HepG2 (cell line): ENCODE data around the gene NDUFS4. TPM values are rescaled to one million over a fixed set of nuclear protein-coding genes. Genes with fewer than 3 reads are reported as not detected.

Source experiments
- ATAC-seq: fragments of 200-7000 bp; cut with Tn5 transposase; 3 replicates; pipeline ENCODE4 v1.9.1; 2020; ENCODE audit warnings: mild to moderate bottlenecking, moderate library complexity
- BruUV-seq: library from RNA; stranded (reverse); fragments of 400-500 nt; replicated peaks from 2 replicates; lab custom pipeline; 2021; lab: Mats Ljungman, UMichigan
- CTCF ChIA-PET: fragments of 300-600 bp; formaldehyde crosslinking; extraction: SDS; loops from one replicate; lab custom pipeline; 2021; ENCODE audit warnings: low total read pairs, inconsistent platforms, low intra/inter-chr PET ratio; lab: Yijun Ruan, JAX
- POLR2A ChIA-PET: fragments of 350-600 bp; sonication (Branson Sonifier 250); formaldehyde crosslinking; loops from one replicate; lab custom pipeline; 2020; ENCODE audit warnings: antibody characterized with exemption, inconsistent platforms; lab: Yijun Ruan, JAX
- DNase-seq: peaks from one replicate; pipeline ENCODE4 v3.0.0-alpha.2; 2015; ENCODE audit warnings: low spot score
- FAIRE-seq: peaks from 3 replicates; lab custom pipeline; 2011; peaks lifted over from hg19 to GRCh38; lab: Jason Lieb, UNC
- H2AFZ ChIP-seq: one replicate; pipeline ENCODE4 v1.6.1; 2011; ENCODE audit warnings: low read length, inconsistent platforms
- H3K27ac ChIP-seq: fragments of 300-600 bp; 3 replicates; pipeline ENCODE4 v1.8.0; 2011; ENCODE audit warnings: mixed run types, mild to moderate bottlenecking, mixed read lengths, low read length, inconsistent platforms; ENCODE audit not compliant: insufficient read depth; ENCODE audit errors: extremely low read length
- H3K27me3 ChIP-seq, 2 experiments: fragments of 200-600 bp in 1 of 2; 2 replicates in 1 of 2; 3 replicates in 1 of 2; pipeline versions ENCODE4 v1.6.0 to v1.8.0; 2011; ENCODE audit warnings: low read length in 2 of 2, mild to moderate bottlenecking in 2 of 2, moderate library complexity in 2 of 2, inconsistent platforms in 1 of 2; ENCODE audit not compliant: insufficient read depth in 2 of 2, control insufficient read depth in 1 of 2
- H3K36me3 ChIP-seq, 2 experiments: fragments of 200-600 bp in 1 of 2; replicated peaks in 1 of 2; 2 replicates in 1 of 2; 3 replicates in 1 of 2; pipeline versions ENCODE4 v1.5.1 to v1.8.0; 2011; ENCODE audit warnings: low read length in 2 of 2, inconsistent platforms in 1 of 2; ENCODE audit not compliant: insufficient read depth in 2 of 2, control insufficient read depth in 1 of 2
- H3K4me1 ChIP-seq: 2 replicates; pipeline ENCODE4 v1.5.1; 2012; ENCODE audit warnings: low read length, inconsistent platforms; ENCODE audit not compliant: insufficient read depth
- H3K4me2 ChIP-seq: 2 replicates; pipeline ENCODE4 v1.6.0; 2011; ENCODE audit warnings: low read depth, low read length, inconsistent platforms
- H3K4me3 ChIP-seq, 3 experiments: fragments of 200-600 bp in 1 of 3; sonication (generic), shearing (Covaris generic) in 1 of 3; replicated peaks in 1 of 3; 2 replicates each; pipeline ENCODE4 v1.5.1; 2011 to 2016; ENCODE audit warnings: low read length in 3 of 3, inconsistent platforms in 2 of 3, low read depth in 2 of 3, mild to moderate bottlenecking in 2 of 3, control low read depth in 1 of 3, mixed read lengths in 1 of 3; ENCODE audit not compliant: insufficient read depth in 1 of 3
- H3K79me2 ChIP-seq: one replicate; pipeline ENCODE4 v1.6.1; 2011; ENCODE audit warnings: low read length, inconsistent platforms; ENCODE audit not compliant: insufficient read depth
- H3K9ac ChIP-seq: 2 replicates; pipeline ENCODE4 v1.6.0; 2011; ENCODE audit warnings: mild to moderate bottlenecking, low read depth, low read length, inconsistent platforms; ENCODE audit not compliant: insufficient read depth
- H3K9me3 ChIP-seq: 2 replicates; pipeline ENCODE4 v1.5.1; 2012; ENCODE audit warnings: mild to moderate bottlenecking, low read length
- H4K20me1 ChIP-seq: 2 replicates; pipeline ENCODE4 v1.6.0; 2011; ENCODE audit warnings: inconsistent platforms, mild to moderate bottlenecking, low read length, moderate library complexity; ENCODE audit not compliant: insufficient read depth
- FOXA3 ChIP-seq: IDR thresholded peaks from 2 replicates; pipeline ENCODE4 v1.6.1; 2016; ENCODE audit warnings: missing genetic modification reagents, missing compliant biosample characterization
- IKZF1 ChIP-seq: fragments of 450-650 bp; IDR thresholded peaks from 2 replicates; pipeline ENCODE4 v1.7.1; 2016
- XBP1 ChIP-seq: sonication (generic); formaldehyde crosslinking; IDR thresholded peaks from 2 replicates; pipeline ENCODE4 v1.5.0; 2020; ENCODE audit warnings: missing genetic modification reagents
- ZFP41 ChIP-seq: sonication (generic); formaldehyde crosslinking; IDR thresholded peaks from 2 replicates; pipeline ENCODE4 v1.4.0; 2020; ENCODE audit warnings: mild to moderate bottlenecking, missing genetic modification reagents, borderline replicate concordance
- ZNF142 ChIP-seq: sonication (generic); formaldehyde crosslinking; IDR thresholded peaks from 2 replicates; pipeline ENCODE4 v1.4.0; 2020; ENCODE audit warnings: missing genetic modification reagents
- ZNF263 ChIP-seq: sonication (generic); formaldehyde crosslinking; IDR thresholded peaks from 2 replicates; pipeline ENCODE4 v1.4.0; 2020; ENCODE audit warnings: missing genetic modification reagents
- ZNF768 ChIP-seq: sonication (generic); formaldehyde crosslinking; IDR thresholded peaks from 2 replicates; pipeline ENCODE4 v1.4.0; 2020; ENCODE audit warnings: missing genetic modification reagents
- ZNF781 ChIP-seq: sonication (generic); formaldehyde crosslinking; IDR thresholded peaks from 2 replicates; pipeline ENCODE4 v1.5.1; 2020; ENCODE audit warnings: borderline replicate concordance, mild to moderate bottlenecking, missing genetic modification reagents; ENCODE audit errors: not compliant biosample characterization
- WGBS: methylation state at CpG from one replicate; pipeline ENCODE4 v1.1.6; 2017; ENCODE audit warnings: low lambda C conversion rate; 5-methylcytosine and 5-hydroxymethylcytosine counted together
- in situ Hi-C: cut with HindIII; loops from 2 replicates; pipeline ENCODE4 v1.10.0; 2017; ENCODE audit warnings: low pct_unique_long_range_greater_than_20kb; ENCODE audit not compliant: extremely low pct_ligation_motif_present
- intact Hi-C: fragments of 100-400 bp; cut with micrococcal nuclease; formaldehyde crosslinking; loops from one replicate; pipeline ENCODE4 v1.10.0; 2022; ENCODE audit not compliant: unreplicated experiment
- polyA plus RNA-seq, 8 experiments: library from polyadenylated mRNA; depleted of rRNA in 3 of 8; stranded (reverse) in 7 of 8; unstranded in 1 of 8; fragments of >200 nt; fragmentation: Illumina TruSeq in 4 of 8; extraction: Trizol in 4 of 8; gene quantifications; 2 replicates each; pipeline versions ENCODE4 v1.2.1 to v1.2.3, GENCODE V29; 2011 to 2016; ENCODE audit warnings: low read depth in 4 of 8, missing spikeins in 1 of 8, mixed read lengths in 1 of 8; ENCODE audit not compliant: insufficient read depth in 1 of 8
- total RNA-seq, 5 experiments: library from RNA; depleted of rRNA; stranded (reverse); fragments of >200 nt; fragmentation: Illumina TruSeq; extraction: Trizol; gene quantifications; 2 replicates each; pipeline ENCODE4 v1.2.3, GENCODE V29; 2016; ENCODE audit warnings: low read depth in 1 of 5
- TF ChIP-seq, protein P1 (sequence below): sonication (generic); formaldehyde crosslinking; IDR thresholded peaks from 2 replicates; pipeline ENCODE4 v1.8.0; 2022; ENCODE audit warnings: mild to moderate bottlenecking, missing genetic modification reagents, moderate library complexity
- TF ChIP-seq, protein P2 (sequence below): sonication (generic); formaldehyde crosslinking; IDR thresholded peaks from 2 replicates; pipeline ENCODE4 v1.8.1; 2023; ENCODE audit warnings: mild to moderate bottlenecking, missing genetic modification reagents
- TF ChIP-seq, protein P3 (sequence below): sonication (generic); formaldehyde crosslinking; IDR thresholded peaks from 2 replicates; pipeline ENCODE4 v1.4.0; 2020; ENCODE audit warnings: missing genetic modification reagents

Gene NDUFS4
- total and polyA plus RNA-seq, 2 of the 13 experiments (the other 11 are each of a cell fraction or from before 2014, with no cell fraction given), result 121 to 126 TPM

DNA sequence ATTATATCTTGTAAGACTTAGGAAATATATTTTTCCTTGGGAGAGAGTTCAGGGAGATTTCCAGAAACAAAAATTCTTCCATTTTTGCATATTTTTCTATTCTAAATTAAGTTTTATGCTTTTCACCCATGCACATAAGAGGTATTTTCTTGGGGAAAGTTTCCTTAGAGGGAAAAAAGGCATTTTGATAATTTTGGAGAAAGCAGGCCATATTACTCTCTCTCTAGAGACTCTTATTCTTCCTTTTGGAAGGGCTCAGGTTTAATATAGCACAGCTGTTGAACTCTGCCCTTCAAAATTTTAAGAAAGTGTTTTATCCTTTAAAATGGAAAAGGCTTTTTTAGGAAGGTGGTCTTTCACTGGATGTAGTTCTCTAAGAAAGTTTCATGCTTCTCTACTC lies 8.0 kb downstream of the NDUFS4 start:
- Histone ChIP-seq H3K4me2 (no peak overlapping the region), H4K20me1 (peaks cover 11% of the 10 kb centered on the region; the same call in 1 of the 2 replicates), H3K4me1 (peaks cover 25% of the 10 kb centered on the region), H3K36me3 (no peaks in the 10 kb centered on the region; a peak in 1 of 5 replicates), H3K9ac (no peak overlapping the region), H2AFZ (no peak overlapping the region), H3K27ac (no peak overlapping the region), H3K27me3 (no peaks in the 10 kb centered on the region), H3K9me3 (no peaks in the 10 kb centered on the region), H3K79me2 (peaks cover 90% of the 10 kb centered on the region), H3K4me3 (no peak overlapping the region)
- intact Hi-C loops, result loop anchor here (1.0 kb wide), 1 partner anchor 8 kb away; the partner anchor contains the start of gene NDUFS4
- TF ChIP-seq ZFP41, result no peak
- no peak for TF ChIP-seq ZNF263 (CRISPR knock-in tag)
- TF ChIP-seq ZNF768 (CRISPR knock-in tag), result no peak
- TF ChIP-seq, protein P1, sequence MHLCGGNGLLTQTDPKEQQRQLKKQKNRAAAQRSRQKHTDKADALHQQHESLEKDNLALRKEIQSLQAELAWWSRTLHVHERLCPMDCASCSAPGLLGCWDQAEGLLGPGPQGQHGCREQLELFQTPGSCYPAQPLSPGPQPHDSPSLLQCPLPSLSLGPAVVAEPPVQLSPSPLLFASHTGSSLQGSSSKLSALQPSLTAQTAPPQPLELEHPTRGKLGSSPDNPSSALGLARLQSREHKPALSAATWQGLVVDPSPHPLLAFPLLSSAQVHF, result no peak
- DNase-seq (no peak), FAIRE-seq (no peak), ATAC-seq (no peak)
- BruUV-seq, result no TSS peak
- in situ Hi-C loops, result no loop called here
- POLR2A ChIA-PET, result no interaction called here
- CTCF ChIA-PET, result no interaction called here

- Histone ChIP-seq H3K4me3 (no peak overlapping the region), H3K4me2 (no peak overlapping the region), H3K79me2 (peaks cover 89% of the 10 kb centered on the region), H3K9ac (no peak overlapping the region), H3K27me3 (no peaks in the 10 kb centered on the region), H3K36me3 (no peaks in the 10 kb centered on the region; a peak in 1 of 5 replicates), H3K9me3 (no peaks in the 10 kb centered on the region), H3K4me1 (peaks cover 21% of the 10 kb centered on the region), H4K20me1 (peaks cover 11% of the 10 kb centered on the region; the same call in 1 of the 2 replicates), H2AFZ (no peak overlapping the region), H3K27ac (no peak overlapping the region)
- no TSS peak for BruUV-seq
- CTCF ChIA-PET, result no interaction called here
- no peak for ATAC-seq
- intact Hi-C loops, result loop anchor here (1.0 kb wide), 1 partner anchor 9 kb away; the partner anchor contains the start of gene NDUFS4
- WGBS, result 90% methylated on average over 1 of the region's 1 CpG
- no peak for FAIRE-seq
- no peak for DNase-seq
- POLR2A ChIA-PET, result no interaction called here
- in situ Hi-C loops, result no loop called here
- TF ChIP-seq IKZF1 (no peak), ZNF781 (CRISPR knock-in tag) (no peak), ZNF142 (CRISPR knock-in tag) (no peak), XBP1 (CRISPR knock-in tag) (no peak), FOXA3 (CRISPR knock-in tag) (no peak)
- TF ChIP-seq, protein P2, sequence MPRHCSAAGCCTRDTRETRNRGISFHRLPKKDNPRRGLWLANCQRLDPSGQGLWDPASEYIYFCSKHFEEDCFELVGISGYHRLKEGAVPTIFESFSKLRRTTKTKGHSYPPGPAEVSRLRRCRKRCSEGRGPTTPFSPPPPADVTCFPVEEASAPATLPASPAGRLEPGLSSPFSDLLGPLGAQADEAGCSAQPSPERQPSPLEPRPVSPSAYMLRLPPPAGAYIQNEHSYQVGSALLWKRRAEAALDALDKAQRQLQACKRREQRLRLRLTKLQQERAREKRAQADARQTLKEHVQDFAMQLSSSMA (CRISPR knock-in tag), result no peak
- TF ChIP-seq, protein P3, sequence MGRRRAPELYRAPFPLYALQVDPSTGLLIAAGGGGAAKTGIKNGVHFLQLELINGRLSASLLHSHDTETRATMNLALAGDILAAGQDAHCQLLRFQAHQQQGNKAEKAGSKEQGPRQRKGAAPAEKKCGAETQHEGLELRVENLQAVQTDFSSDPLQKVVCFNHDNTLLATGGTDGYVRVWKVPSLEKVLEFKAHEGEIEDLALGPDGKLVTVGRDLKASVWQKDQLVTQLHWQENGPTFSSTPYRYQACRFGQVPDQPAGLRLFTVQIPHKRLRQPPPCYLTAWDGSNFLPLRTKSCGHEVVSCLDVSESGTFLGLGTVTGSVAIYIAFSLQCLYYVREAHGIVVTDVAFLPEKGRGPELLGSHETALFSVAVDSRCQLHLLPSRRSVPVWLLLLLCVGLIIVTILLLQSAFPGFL (CRISPR knock-in tag), result no peak
Measured at GRCh38 chr5:53568871-53569270, 8.4 kb downstream of the NDUFS4 start.
